ENCODE data around the gene NLGN1. TPM values are rescaled to one million over a fixed set of nuclear protein-coding genes. Genes with fewer than 3 reads are reported as not detected.
A peak's percentile ranks its signal among the peaks of the same experiment; 100 is the strongest.

Gene NLGN1
- total and polyA plus RNA-seq, 2 experiments from 2014 or later, result 5.1 to 11.2 TPM

DNA sequence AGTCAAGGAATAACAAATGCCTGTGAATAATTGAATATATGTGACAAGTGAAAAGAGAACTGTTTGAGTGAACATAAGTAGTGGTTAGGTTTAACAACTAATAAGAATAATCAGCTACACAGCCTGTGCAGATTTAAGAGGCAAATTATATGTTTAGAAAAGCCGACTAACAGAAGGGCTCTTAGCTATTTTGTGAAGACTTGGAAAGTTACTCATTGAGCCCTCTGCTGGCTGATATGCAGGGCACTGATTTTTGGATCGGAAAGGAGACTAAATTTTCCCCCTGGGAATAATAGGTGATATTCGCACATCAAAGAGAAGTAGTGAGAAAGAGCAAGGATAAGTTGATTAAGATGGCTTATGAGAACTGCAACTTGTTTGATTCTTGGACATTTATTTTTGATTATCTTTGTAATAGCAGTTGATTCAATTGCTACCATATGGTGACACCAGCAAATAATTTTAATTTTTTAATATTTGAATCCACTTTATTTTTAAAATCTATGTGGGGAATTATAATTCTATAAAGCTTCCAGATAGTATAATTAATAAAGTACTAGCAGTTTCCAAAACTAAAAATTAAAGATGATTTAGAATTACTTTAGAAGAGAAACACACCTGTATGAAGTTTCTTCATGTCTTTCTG lies 156.2 kb downstream of the NLGN1 start:
- peak; percentile 32 for DNase-seq (ENCODE audit: low spot score)
- no peaks in the 10 kb centered on the region for H3K79me2 ChIP-seq
- no peak for TF ChIP-seq EZH2 (IDR thresholded peaks at IDR 0.05; ENCODE audit: borderline replicate concordance)
- TF ChIP-seq CTCF (IDR thresholded peaks at IDR 0.05; ENCODE audit: poor library complexity), result peak; percentile 72
- H3K27me3 ChIP-seq, result no peaks in the 10 kb centered on the region
- no peaks in the 10 kb centered on the region for H3K36me3 ChIP-seq (replicated peaks; ENCODE audit: insufficient read depth, low read depth)
- H4K20me1 ChIP-seq (ENCODE audit: insufficient read depth, poor library complexity, severe bottlenecking), result no peaks in the 10 kb centered on the region
- no peak overlapping the region for H3K4me3 ChIP-seq
- H2AFZ ChIP-seq, result no peak overlapping the region
- no peaks in the 10 kb centered on the region for H3K4me1 ChIP-seq (ENCODE audit: insufficient read depth)
- H3K4me2 ChIP-seq, result no peak overlapping the region
- H3K27ac ChIP-seq, result no peak overlapping the region
- H3K9me3 ChIP-seq (ENCODE audit: low read depth), result no peaks in the 10 kb centered on the region
- no peaks in the 10 kb centered on the region for H3K9me2 ChIP-seq (replicated peaks; ENCODE audit: insufficient read depth)
- 24% methylated on average over 3 of the region's 3 CpGs for WGBS (ENCODE audit: low lambda C conversion rate, missing lambda C conversion rate)

- H3K9me2 ChIP-seq (replicated peaks; ENCODE audit: insufficient read depth), result no peaks in the 10 kb centered on the region
- 93% methylated on average over 2 of the region's 2 CpGs for WGBS (ENCODE audit: low lambda C conversion rate, missing lambda C conversion rate)
- TF ChIP-seq CTCF (IDR thresholded peaks at IDR 0.05; ENCODE audit: poor library complexity), result no peak
- TF ChIP-seq EZH2phosphoT487 (IDR thresholded peaks at IDR 0.05; ENCODE audit: low read depth, severe bottlenecking, unreplicated experiment), result no peak
- no peak for TF ChIP-seq EZH2 (IDR thresholded peaks at IDR 0.05; ENCODE audit: borderline replicate concordance)
These were observed 159.0 kb downstream of the NLGN1 start for GRCh38 chr3:173556546-173556945.

GRCh38 chr3:173567997-173568396 lies 170.5 kb downstream of the NLGN1 start:
- DNase-seq (ENCODE audit: low spot score), result no peak
- WGBS (ENCODE audit: low lambda C conversion rate, missing lambda C conversion rate), result 100% methylated on average over 3 of the region's 3 CpGs
- H3K4me1 ChIP-seq (ENCODE audit: insufficient read depth), result no peaks in the 10 kb centered on the region
- no peaks in the 10 kb centered on the region for H3K36me3 ChIP-seq (replicated peaks; ENCODE audit: insufficient read depth, low read depth)
- H3K27ac ChIP-seq, result no peak overlapping the region
- no peaks in the 10 kb centered on the region for H3K9me2 ChIP-seq (replicated peaks; ENCODE audit: insufficient read depth)
- no peaks in the 10 kb centered on the region for H3K27me3 ChIP-seq
- no peaks in the 10 kb centered on the region for H3K9me3 ChIP-seq (ENCODE audit: low read depth)
- H3K4me2 ChIP-seq, result no peak overlapping the region
- no peak overlapping the region for H2AFZ ChIP-seq
- H3K79me2 ChIP-seq, result no peaks in the 10 kb centered on the region
- no peak for TF ChIP-seq EZH2phosphoT487 (IDR thresholded peaks at IDR 0.05; ENCODE audit: low read depth, severe bottlenecking, unreplicated experiment)
- TF ChIP-seq EZH2 (IDR thresholded peaks at IDR 0.05; ENCODE audit: borderline replicate concordance), result no peak
- no peak for TF ChIP-seq CTCF (IDR thresholded peaks at IDR 0.05; ENCODE audit: poor library complexity)
- H4K20me1 ChIP-seq (ENCODE audit: insufficient read depth, poor library complexity, severe bottlenecking), result no peaks in the 10 kb centered on the region
- no peak overlapping the region for H3K4me3 ChIP-seq

More at GRCh38 chr3:173556546-173556945, 159.0 kb downstream of the NLGN1 start:
- Histone ChIP-seq H3K4me1 (ENCODE audit: insufficient read depth) (no peaks in the 10 kb centered on the region), H2AFZ (no peak overlapping the region), H3K4me2 (no peak overlapping the region), H3K27ac (no peak overlapping the region), H3K27me3 (no peaks in the 10 kb centered on the region), H3K9me3 (ENCODE audit: low read depth) (no peaks in the 10 kb centered on the region), H3K36me3 (replicated peaks; ENCODE audit: insufficient read depth, low read depth) (no peaks in the 10 kb centered on the region), H3K4me3 (no peak overlapping the region), H3K79me2 (no peaks in the 10 kb centered on the region), H4K20me1 (ENCODE audit: insufficient read depth, poor library complexity, severe bottlenecking) (no peaks in the 10 kb centered on the region)
- DNase-seq (ENCODE audit: low spot score), result no peak

Measured in hepatocyte (in vitro differentiated cells).